HG03575 (cell line): Measurements from ENCODE around the gene ACTG2.
"Not testable (repeated sequence)": the region's sequence is repeated elsewhere in the genome, so short reads cannot be mapped to it uniquely, and the experiment has no call there.

Experiments used
- ATAC-seq: cut with Tn5 transposase; IDR thresholded peaks from one replicate; pipeline ENCODE4 v1.9.1; 2021; ENCODE audit not compliant: unreplicated experiment, insufficient number of reproducible peaks, low FRiP score; ENCODE audit errors: extremely low read depth

The ACTG2 gene

DNA sequence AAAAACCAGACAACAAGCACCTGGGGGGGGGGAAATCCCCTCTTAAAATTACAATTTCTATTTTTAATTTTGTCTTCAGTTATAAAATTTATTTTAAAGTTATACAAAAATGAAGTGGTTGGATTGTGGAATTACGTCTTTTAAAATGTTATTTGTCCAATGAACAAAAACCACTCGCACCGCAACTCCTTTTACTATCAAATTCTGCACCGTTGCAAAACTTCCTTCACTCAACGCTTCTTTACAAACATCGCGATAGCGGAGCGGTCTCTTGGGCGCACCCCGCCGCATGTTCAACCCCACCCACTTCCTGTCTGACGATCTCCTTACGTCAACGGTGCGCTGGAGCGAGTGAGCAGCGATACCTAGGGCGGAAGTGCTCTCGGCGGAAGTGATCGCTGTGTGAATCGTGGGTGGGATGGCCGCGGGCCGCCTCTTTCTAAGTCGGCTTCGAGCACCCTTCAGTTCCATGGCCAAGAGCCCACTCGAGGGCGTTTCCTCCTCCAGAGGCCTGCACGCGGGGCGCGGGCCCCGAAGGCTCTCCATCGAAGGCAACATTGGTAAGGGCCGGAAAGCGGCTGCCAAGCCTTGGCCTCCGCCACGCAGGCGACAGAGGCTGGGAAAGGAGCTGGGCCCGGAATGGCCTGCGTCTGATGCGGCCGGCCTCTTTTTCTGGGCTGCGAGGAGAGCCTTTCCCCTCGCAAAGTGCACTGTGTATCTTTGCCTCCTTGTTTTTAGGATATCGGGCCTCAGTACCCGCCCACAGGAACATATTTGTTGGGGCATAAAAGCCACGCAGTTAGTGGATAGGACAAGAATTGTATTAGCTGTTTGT, 33.9 kb downstream of the ACTG2 start, which contains the start of gene DGUOK:
Gene DGUOK (plus strand): TSS at position 388 of the 835 bp plus-strand sequence. CDS start 31 bp downstream, at position 419.
- peak; percentile 74 for ATAC-seq

DNA sequence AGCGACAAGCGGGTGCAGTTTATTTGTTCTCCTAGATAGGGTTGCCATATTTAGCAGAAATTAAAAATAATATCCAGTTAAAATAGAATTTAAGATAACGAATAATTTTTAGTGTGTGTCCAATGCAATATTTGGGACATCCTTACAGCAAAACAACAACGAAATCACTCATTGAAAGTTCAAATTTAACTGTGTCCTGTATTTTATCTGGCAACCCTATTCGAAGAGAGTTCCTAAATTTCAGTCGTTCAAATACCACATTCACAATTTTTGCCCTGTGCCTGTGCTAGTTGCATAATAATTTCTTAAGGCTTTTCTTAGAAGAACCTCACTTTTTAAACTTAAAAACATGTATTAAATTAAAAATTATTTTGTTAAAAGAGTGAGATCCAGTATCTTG, 34.5 kb downstream of the ACTG2 start:
- ATAC-seq, result no peak

- ATAC-seq, result no peak
Measured at GRCh38 chr2:73928963-73929347, 36.1 kb downstream of the ACTG2 start.

GRCh38 chr2:73930386-73930785, 37.6 kb downstream of the ACTG2 start:
- no peak for ATAC-seq

- ATAC-seq, result no peak
Measured at GRCh38 chr2:73931531-73932500, 39.0 kb downstream of the ACTG2 start.

GRCh38 chr2:73933194-73933593, 40.4 kb downstream of the ACTG2 start:
- no peak for ATAC-seq

DNA sequence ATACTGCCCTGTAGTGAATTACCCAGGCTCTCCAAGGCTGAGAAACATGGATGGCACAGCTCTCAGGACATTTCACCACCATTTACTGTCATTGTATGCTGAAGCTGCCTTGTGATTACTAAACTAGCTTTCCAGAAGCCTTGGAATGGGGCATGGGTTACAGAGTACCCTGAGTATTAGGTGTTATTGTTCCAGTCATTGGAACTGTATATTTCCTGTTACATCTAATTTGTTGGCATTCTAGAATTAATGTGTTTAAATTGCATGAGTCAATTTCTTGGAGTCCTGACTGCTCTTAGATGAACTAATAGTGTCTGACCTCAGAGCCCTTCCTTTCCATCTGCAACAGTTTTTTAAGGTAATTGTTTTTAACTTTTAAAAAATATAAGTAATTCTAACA, 42.8 kb downstream of the ACTG2 start:
- ATAC-seq, result no peak

DNA sequence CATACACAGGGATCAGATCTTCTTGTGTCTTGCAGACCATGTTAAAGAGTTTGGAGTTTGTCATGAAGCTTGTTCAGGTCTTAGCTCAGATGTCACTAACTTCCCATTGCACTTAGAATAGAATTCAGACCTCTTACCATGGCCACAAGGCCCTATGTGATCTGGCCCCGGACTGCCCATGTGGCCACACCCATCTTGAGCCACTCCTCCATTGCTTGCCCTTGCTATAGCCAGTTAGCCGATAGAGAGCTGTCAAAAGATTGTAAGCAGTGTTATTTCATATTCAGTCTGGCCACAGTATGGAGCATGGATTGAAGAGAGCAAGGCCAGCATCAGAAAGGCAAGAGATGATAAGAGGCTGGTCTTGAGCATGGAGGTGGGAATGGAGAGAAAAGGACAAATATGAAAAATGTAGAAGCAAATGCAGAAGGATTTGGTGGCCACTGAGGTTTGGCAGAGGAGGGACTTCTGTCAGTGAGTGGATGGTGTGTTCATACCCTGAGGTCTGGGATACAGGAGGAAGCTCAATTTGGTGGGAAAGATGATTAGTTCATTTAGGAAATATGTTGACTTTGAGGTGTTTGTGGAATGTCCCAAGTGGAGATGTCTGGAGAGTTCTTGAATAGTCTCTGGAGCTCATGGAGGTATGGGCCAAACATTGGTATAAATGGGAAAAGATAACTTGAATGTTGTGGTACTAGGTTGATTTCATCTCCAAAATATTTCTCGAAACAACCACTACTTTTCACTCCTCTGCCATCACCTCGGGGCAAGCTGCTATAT, 44.5 kb downstream of the ACTG2 start:
- no peak for ATAC-seq

- ATAC-seq, result no peak
Measured at GRCh38 chr2:73937899-73938298, 45.1 kb downstream of the ACTG2 start.

DNA sequence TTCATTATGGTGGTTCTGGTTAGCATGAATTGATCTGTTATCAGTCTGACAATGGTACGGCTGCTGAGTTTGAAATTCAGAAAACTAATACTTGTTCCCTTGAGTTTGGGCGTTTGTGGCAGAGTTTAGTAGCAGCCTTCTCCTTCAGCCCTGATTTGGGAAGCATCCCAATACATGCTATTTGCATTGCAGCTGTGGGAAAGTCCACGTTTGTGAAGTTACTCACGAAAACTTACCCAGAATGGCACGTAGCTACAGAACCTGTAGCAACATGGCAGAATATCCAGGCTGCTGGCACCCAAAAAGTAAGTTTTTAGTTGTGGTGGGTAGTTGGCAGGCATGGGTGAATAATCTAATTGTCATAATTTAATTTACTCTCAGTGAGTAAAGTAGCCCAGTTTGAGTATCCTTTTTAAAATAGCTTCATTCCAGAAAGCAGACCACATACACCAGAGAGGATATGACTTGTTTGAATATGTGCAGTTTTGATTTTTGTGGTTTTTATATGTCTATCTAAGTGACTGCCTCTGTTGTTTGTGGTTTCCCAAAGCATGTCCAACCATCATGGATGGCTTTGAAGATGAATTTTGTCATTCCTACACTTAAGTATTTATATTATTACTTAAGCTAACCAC, 46.0 kb downstream of the ACTG2 start:
- no peak for ATAC-seq

- no peak for ATAC-seq
Measured at GRCh38 chr2:73939419-73939818, 46.6 kb downstream of the ACTG2 start.

DNA sequence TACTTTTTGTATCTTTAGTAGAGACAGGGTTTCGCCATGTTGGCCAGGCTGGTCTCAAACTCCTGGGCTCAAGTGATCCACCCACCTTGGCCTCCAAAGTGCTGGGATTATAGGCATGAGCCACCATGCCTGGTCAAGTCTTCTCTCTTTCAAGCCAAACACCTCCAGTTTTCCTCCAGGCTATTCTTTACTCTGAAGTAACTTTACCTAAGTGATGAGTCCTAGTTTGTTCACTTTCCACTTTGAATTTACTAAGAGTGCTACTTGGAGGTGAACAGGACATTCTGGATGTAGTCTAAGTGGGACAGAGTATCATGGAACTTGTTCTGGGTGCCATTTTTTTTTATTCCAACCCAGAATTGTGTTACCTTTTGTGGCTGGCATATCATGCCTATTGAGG, 47.3 kb downstream of the ACTG2 start:
- not testable (repeated sequence) for ATAC-seq

GRCh38 chr2:73942664-73943063, 49.9 kb downstream of the ACTG2 start:
- ATAC-seq, result no peak

DNA sequence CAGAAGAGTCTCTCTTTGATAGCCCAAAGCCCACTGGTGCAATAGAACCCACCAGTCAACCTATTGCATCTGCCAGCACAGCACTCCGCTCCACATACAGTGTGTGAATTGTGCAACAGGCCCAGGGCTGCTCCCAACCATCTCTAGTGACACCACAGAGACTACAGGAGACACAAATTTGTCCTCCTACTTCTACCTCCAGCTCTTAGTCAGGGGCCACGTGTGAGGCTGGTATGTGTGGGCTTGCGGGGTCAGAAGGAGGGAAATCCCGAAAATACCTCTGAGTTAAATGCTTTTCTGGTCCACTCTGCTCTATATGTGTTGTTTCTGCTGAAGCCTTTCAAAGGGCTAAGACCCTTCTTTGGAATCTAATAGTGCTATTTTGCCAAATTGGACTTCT, 51.9 kb downstream of the ACTG2 start:
- ATAC-seq, result no peak

GRCh38 chr2:73946215-73946614, 53.4 kb downstream of the ACTG2 start:
- ATAC-seq, result no peak

DNA sequence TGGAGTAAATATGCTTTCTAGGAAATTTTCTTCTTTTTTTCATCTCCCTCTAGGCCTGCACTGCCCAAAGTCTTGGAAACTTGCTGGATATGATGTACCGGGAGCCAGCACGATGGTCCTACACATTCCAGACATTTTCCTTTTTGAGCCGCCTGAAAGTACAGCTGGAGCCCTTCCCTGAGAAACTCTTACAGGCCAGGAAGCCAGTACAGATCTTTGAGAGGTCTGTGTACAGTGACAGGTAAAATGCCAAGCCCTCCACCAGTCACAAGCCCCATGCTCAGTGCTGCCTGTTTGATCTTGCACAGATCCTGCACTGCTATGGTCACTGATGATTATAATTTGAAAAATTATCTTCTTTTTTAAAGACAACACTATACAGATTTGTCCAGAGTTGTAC, 53.9 kb downstream of the ACTG2 start:
- ATAC-seq, result no peak

DNA sequence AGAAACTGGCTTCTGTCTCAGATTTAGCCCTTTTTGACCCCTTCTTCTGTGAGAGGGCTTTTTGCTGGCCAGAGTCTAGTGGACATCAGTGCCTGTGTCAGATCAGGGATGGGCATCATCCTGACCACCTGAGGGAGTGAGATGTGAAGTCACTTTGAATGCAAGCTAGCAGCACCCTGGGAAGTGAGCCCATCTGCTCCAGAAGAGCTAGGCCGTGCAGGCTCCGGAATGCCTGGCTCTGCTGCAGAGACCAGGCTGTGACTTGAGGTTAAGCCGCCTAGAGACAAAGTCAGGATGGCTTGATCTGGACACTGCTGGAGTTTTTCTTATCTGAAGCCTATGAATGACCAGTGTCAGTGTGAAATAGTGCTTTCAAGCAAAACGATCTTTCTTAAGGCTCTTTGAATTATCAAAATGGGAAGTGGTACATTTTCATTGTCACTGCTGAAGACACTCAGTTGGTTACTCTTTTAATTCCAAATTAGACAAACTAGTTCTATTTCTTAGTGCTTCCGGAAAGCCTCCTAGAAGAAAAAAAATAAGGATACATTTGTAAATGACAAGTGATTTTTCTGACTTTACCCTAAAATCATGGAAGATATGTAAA, 54.7 kb downstream of the ACTG2 start:
- ATAC-seq, result no peak

DNA sequence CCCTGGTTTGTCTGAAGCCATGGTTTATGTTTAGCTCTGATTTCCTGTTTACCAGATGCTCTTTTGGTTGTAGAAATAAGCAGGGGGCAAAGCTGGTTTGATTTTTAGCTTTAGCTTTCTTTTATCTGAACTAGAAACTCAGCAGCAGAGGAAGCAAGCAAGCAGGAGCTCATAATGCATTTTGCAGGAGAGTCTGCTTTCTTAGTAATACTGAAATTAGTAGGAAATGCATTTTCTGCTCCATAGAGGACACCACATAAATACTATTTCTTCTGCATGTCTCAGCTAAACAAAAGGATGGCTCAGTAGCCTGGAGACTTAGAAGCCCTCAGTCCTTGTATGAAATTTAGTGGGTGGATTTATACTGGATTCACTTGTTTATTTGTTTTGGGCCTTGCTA, 57.0 kb downstream of the ACTG2 start:
- ATAC-seq, result no peak
